Subcutaneous adipose tissue (tissue), 4 donors: Measurements from ENCODE around the gene NCMAP. TPM values are rescaled to one million over a fixed set of nuclear protein-coding genes. Genes with fewer than 3 reads are reported as not detected.

ENCODE experiments used
- total RNA-seq, 4 donors: library from RNA; depleted of rRNA; stranded (reverse); fragments of >200 nt; gene quantifications; one replicate each; pipeline ENCODE4 v1.1.0, GENCODE V29; 2016
- TF ChIP-seq, protein P1 (sequence below): fragments of 450-650 bp; IDR thresholded peaks from one replicate; pipeline ENCODE4 v1.5.1; 2016; ENCODE audit warnings: low read depth, mild to moderate bottlenecking, control low read depth, antibody characterized with exemption, moderate library complexity

Gene NCMAP
- total RNA-seq, 4 donors from 2014 or later = 0.22 to 0.33 TPM; not detected in 2

DNA sequence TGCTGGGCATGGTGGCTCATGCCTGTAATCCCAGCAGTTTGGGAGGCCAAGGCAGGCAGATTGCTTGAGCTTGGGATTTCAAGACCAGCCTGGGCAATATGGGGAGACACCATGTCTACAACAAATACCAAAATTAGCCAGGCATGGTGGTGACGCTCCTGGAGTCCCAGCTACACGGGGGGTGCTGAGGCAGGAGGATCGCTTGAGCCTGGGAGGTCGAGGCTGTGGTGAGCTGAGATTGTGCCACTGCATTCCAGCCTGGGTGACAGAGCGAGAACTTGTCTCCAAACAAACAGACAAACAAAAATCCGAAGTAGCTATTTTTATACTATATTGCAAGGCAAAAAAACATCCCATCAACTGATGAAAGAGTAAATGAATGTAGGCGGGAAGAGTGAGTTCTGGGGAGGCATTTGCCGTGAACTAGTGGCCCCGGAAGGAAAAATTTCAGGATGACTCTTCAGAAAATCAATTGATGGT lies 40.6 kb downstream of the NCMAP start:
- TF ChIP-seq, protein P1, sequence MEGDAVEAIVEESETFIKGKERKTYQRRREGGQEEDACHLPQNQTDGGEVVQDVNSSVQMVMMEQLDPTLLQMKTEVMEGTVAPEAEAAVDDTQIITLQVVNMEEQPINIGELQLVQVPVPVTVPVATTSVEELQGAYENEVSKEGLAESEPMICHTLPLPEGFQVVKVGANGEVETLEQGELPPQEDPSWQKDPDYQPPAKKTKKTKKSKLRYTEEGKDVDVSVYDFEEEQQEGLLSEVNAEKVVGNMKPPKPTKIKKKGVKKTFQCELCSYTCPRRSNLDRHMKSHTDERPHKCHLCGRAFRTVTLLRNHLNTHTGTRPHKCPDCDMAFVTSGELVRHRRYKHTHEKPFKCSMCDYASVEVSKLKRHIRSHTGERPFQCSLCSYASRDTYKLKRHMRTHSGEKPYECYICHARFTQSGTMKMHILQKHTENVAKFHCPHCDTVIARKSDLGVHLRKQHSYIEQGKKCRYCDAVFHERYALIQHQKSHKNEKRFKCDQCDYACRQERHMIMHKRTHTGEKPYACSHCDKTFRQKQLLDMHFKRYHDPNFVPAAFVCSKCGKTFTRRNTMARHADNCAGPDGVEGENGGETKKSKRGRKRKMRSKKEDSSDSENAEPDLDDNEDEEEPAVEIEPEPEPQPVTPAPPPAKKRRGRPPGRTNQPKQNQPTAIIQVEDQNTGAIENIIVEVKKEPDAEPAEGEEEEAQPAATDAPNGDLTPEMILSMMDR = no peak

DNA sequence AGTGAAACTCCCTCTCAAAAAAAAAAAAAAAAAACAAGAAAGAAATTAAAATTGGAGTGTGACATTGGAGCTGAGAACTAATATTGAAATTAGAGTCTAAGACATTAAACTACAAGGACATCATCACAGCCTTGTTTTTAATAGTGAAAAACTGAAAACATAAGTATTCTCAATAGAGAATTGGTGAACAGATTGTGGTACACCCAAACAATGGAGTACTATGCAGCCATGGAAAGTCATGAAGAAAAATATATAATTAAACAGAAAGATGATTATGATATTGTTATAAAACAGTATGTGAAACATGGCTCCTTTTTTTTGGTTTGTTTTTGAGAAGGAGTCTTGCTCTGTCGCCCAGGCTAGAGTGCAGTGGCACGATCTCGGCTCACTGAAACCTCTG lies 43.4 kb downstream of the NCMAP start:
- TF ChIP-seq, protein P1 = no peak

DNA sequence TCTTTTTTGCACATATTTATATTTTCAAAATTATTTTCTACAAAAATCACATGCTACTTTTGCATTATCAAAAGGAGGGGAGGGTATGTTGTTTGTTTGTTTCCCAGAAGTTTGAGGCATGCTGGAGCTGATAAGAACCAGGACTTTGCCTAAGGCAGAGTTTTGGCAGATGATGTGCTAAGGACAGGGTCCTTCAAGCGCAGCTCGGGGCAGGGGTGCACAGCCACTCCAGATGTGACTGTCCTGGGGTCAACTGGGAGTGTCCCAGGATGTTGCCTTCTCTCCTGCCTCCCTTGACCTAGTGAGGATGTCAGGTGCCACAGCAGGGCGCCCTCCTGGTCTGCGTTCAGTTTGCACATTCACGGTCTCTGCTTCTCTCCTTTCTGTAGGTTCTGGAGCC lies 44.7 kb downstream of the NCMAP start:
- TF ChIP-seq, protein P1 = no peak

DNA sequence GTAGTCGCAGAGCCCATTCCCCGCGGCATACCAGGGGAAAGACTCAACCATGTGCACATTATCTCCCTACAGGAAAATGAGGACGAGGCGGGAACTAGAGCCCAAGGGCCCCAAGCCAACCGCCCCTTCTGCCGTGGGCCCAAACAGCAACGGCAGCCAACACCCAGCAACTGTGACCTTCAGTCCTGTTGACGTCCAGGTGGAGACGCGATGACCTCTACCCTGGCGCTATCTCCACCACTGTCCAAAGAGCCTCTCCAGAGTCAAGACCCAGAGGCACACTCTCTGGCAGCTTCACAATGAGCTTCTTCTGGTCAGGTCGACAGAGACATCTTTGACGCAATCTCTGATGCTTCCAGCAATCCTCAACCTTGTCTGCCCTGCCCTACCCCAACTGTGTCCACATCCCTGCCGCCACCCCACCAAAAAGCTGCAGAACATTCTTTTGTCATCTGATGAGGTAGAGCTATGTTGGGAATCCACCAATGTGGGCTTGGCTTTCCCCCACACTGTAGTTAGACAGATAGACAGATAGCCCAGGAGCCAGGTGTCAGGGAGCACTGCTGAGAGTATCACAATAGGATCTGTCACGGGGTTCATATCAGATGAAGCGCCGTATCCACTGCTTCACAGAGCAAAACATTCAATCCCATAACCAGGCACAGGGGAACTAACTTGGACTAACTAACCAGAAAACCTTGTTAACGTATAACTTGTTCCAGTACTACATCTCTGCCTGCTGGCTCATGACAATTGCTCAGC lies 49.8 kb downstream of the NCMAP start:
- TF ChIP-seq, protein P1 = no peak

DNA sequence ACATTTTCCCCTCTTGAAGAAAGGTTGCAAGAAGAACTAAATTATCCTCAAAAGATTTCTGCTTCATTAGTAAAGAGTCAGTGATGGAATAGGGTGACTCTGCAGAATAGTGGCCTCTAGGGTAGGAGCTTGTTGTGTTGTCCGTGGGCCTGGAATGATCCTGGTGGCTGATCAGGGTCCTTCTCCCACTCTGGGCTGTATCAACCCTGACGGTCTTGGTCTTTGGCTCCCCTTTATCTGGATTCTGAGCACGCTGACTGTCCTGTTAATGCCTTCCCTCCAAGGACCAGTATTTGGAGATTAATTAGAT lies 50.4 kb downstream of the NCMAP start:
- TF ChIP-seq, protein P1 = no peak

DNA sequence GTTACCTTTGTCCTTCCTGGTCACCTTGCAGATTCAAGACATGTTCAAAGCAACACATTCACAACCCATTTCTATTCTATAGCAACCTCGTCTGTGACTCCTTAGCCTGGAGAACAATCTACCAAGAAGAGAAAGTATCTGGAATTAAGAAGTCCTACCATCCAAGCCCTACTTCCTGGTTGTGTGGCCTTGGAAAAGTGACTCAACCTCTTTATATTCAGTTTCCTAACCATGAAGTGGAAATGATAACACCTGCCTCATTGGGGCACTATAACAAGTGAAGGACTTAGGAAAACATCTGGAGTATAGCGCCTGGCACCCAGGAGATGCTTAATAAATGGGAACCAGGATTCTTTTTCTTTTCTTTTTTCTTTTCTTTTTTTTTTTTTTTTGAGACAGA lies 50.7 kb downstream of the NCMAP start:
- TF ChIP-seq, protein P1 = no peak

DNA sequence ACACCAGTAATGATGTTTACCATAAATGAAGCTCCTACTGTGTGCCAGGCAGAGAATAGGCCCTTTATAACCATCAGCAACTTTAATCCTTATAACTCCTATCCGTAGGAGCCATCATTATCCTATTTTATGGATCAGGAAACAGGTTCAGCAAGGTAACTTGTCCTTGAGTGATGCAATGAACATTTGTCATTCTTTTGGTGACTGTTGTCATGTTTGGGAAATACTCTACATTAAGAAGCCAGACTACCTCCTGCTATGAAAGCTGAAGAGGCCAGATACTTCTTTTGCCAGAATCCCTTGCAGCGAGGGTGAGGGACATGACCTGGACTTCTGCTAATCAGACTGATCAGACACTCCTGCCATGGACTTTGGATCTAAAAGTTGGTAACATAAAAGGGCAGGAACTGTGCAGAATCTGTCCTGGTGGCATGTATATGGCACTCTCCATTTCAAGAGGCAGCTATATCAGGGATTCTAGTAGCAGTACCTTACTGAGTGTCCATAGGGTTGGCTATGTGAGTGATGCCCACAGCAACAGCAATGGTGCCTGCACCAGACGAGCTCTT lies 54.1 kb downstream of the NCMAP start:
- TF ChIP-seq, protein P1 = no peak
